ENCODE measurements around the gene EGR4. TPM values are rescaled to one million over a fixed set of nuclear protein-coding genes. Genes with fewer than 3 reads are reported as not detected.

The EGR4 gene
- total RNA-seq, 5 donors from 2014 or later (not counting 1 experiment from before 2014, with no cell fraction given), result 0.09 to 0.35 (median 0.19) TPM; not detected in 1

DNA sequence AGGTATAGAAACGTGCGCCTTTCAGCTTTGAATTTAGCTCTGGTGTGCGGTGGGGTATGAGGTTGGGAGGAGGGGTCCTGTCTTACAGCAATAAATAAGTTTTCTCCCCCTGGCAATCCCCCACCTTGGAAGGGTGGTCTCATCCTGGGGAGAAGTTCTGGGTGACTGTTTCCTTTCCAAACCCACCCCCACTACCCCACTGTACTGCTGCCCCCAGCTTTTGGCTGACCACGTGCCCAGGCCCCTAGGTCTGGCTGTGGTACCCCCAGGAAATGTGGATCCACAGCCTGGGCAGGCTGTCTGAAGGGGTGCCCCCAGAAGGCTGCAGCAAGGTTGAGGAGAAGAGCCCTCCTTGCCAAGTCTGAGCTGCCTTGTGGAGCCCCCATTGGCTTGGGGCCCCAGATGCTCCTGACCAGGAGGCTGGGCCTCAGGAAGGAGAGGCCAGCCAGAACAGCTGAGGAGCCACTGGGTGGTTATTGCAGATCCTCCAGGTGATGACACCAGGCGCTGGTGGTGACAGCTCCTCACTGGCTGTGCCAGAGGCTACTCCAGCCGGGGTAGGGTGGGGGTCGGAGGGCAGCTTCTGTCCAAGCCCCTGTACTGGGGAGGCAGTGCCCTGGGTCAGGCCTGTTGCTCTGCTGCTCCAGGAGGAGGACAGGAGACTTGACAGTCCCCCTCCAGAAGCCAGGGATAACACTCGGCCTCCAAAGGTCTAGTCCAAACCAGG, 35.0 kb downstream of the EGR4 start:
- no peaks in the 10 kb centered on the region for H3K9me3 ChIP-seq
- no peak overlapping the region for H3K4me3 Mint-ChIP-seq
- 91% methylated on average over 5 of the region's 8 CpGs for WGBS (ENCODE audit: insufficient coverage)
- ATAC-seq (replicated peaks in 1 of 4) (no peak), DNase-seq (no peak)
- ChIA-PET POLR2A (no interaction called here), CTCF (interaction anchor here in 1 of 2 donors (0.7 kb wide), 1 partner anchor 32 kb away, joined by 4 read pairs; no protein-coding TSS in a partner anchor)
- H3K9me3 Mint-ChIP-seq, result no peaks in the 10 kb centered on the region
- H3K27ac Mint-ChIP-seq, result no peak overlapping the region
- peaks cover 11 to 31% of the 10 kb centered on the region in 2 donors for H3K36me3 ChIP-seq (ENCODE audit: control insufficient read depth in 2 of 2, extremely low read depth in 1 of 2, insufficient read depth in 1 of 2, low read length in 1 of 2)
- no peak overlapping the region for H3K4me3 ChIP-seq (ENCODE audit: control insufficient read depth in 1 of 2, extremely low read depth in 1 of 2, low read length in 1 of 2)
- H3K4me1 Mint-ChIP-seq, result peaks cover 6 to 14% (median 12%) of the 10 kb centered on the region in 3 donors
- H3K36me3 Mint-ChIP-seq, result peaks cover 7% of the 10 kb centered on the region
- peaks cover 0 to 9% of the 10 kb centered on the region in 2 experiments for H3K4me1 ChIP-seq (ENCODE audit: control insufficient read depth in 1 of 2, extremely low read depth in 1 of 2, insufficient read depth in 2 of 2, low read length in 2 of 2)
- no peaks in the 10 kb centered on the region for H3K27me3 ChIP-seq (replicated peaks in 1 of 2; ENCODE audit: control insufficient read depth in 2 of 2, extremely low read depth in 1 of 2, insufficient read depth in 2 of 2, low read length in 1 of 2)
- no peak overlapping the region for H3K27ac ChIP-seq (ENCODE audit: low read length)
- no peaks in the 10 kb centered on the region for H3K27me3 Mint-ChIP-seq

DNA sequence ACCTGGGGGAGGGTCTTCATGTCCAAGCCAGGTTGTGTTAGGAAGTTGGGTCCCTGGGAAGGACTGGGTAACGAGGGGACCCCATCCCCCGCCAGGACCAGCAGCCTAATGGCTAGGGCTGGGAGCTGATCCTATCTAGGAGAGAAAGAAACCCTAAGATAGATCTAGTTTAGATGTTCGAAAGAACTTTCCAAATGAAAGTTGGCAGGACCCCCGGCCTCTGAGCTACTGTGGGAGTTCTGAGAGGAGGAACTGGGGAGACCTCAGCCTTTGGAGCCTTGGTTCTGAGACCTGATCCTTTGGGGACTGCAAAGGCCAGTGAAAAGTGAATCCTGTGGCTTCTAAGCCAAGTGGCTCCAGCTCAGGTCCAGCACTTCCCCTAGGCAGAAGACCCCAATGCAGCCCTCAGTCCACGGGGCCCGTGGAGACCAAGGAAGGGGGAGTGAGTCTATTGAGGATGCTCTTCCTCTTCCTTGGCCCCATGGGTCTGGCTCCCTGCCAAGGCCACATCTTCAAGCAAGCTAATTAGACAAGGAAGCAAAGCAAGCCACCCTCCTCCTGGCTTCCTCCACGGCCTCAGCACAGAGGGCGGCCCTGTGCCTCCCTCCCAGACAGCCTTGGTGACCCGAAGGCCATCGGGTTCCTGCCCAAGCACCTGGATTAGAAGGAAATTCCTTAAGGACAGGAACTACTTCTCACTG, 35.8 kb downstream of the EGR4 start:
- Histone ChIP-seq H3K36me3 (ENCODE audit: control insufficient read depth in 2 of 2, extremely low read depth in 1 of 2, insufficient read depth in 1 of 2, low read length in 1 of 2) (peaks cover 19 to 34% of the 10 kb centered on the region in 2 donors), H3K9me3 (no peaks in the 10 kb centered on the region), H3K27me3 (replicated peaks in 1 of 2; ENCODE audit: control insufficient read depth in 2 of 2, extremely low read depth in 1 of 2, insufficient read depth in 2 of 2, low read length in 1 of 2) (no peaks in the 10 kb centered on the region), H3K4me1 (ENCODE audit: control insufficient read depth in 1 of 2, extremely low read depth in 1 of 2, insufficient read depth in 2 of 2, low read length in 2 of 2) (peaks cover 0 to 9% of the 10 kb centered on the region in 2 experiments), H3K4me3 (ENCODE audit: control insufficient read depth in 1 of 2, extremely low read depth in 1 of 2, low read length in 1 of 2) (no peak overlapping the region), H3K27ac (ENCODE audit: low read length) (no peak overlapping the region)
- Mint-ChIP-seq H3K36me3 (peaks cover 15% of the 10 kb centered on the region), H3K9me3 (no peaks in the 10 kb centered on the region), H3K27ac (peak overlapping the region in 1 of 2 donors; percentile 82), H3K4me1 (peaks cover 6 to 14% (median 12%) of the 10 kb centered on the region in 3 donors), H3K27me3 (no peaks in the 10 kb centered on the region), H3K4me3 (no peak overlapping the region)
- WGBS (ENCODE audit: insufficient coverage), result 77% methylated on average over 7 of the region's 10 CpGs
- POLR2A ChIA-PET, result no interaction called here
- ATAC-seq (replicated peaks in 1 of 4), result peak in 3 of 4 experiments; percentile 17 to 36 (median 20)
- CTCF ChIA-PET, result interaction anchor here in 1 of 2 donors (0.7 kb wide), 1 partner anchor 33 kb away, joined by 4 read pairs; no protein-coding TSS in a partner anchor
- peak in 12 of 35 experiments; percentile 7 to 49 (median 20) for DNase-seq

DNA sequence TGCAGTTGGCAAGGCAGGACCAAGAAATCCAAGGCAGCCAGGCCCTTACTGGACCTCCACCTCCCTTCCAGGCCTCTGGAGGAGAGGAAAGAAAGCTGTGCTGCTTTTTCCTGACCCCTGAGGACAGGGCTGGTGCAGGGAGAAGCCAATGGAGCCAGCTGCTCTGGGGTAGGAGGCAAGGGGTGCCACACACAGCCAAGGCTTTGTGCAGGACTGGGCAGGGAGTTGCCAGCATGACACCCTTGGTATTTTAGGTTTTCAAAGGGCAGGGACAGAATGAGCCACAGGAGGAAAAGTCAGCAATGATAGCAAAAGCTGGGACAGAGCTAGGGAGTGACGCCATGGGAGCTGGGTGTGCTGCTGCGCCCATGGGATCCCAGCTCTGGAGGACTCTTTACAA, 36.3 kb downstream of the EGR4 start:
- DNase-seq, result no peak
- ATAC-seq (replicated peaks in 1 of 4), result no peak
- ChIA-PET POLR2A (no interaction called here), CTCF (no interaction called here)
- peaks cover 6 to 14% (median 12%) of the 10 kb centered on the region in 3 donors for H3K4me1 Mint-ChIP-seq
- peak overlapping the region; percentile 45 to 82 for H3K27ac Mint-ChIP-seq
- H3K9me3 Mint-ChIP-seq, result no peaks in the 10 kb centered on the region
- Histone ChIP-seq H3K27me3 (replicated peaks in 1 of 2; ENCODE audit: control insufficient read depth in 2 of 2, extremely low read depth in 1 of 2, insufficient read depth in 2 of 2, low read length in 1 of 2) (no peaks in the 10 kb centered on the region), H3K4me1 (ENCODE audit: control insufficient read depth in 1 of 2, extremely low read depth in 1 of 2, insufficient read depth in 2 of 2, low read length in 2 of 2) (peaks cover 0 to 9% of the 10 kb centered on the region in 2 experiments), H3K4me3 (ENCODE audit: control insufficient read depth in 1 of 2, extremely low read depth in 1 of 2, low read length in 1 of 2) (no peak overlapping the region), H3K36me3 (ENCODE audit: control insufficient read depth in 2 of 2, extremely low read depth in 1 of 2, insufficient read depth in 1 of 2, low read length in 1 of 2) (peaks cover 22 to 40% of the 10 kb centered on the region in 2 donors), H3K27ac (ENCODE audit: low read length) (no peak overlapping the region), H3K9me3 (no peaks in the 10 kb centered on the region)
- no peak overlapping the region for H3K4me3 Mint-ChIP-seq
- peaks cover 18% of the 10 kb centered on the region for H3K36me3 Mint-ChIP-seq
- WGBS (ENCODE audit: insufficient coverage), result 100% methylated on average over 2 of the region's 2 CpGs
- no peaks in the 10 kb centered on the region for H3K27me3 Mint-ChIP-seq

DNA sequence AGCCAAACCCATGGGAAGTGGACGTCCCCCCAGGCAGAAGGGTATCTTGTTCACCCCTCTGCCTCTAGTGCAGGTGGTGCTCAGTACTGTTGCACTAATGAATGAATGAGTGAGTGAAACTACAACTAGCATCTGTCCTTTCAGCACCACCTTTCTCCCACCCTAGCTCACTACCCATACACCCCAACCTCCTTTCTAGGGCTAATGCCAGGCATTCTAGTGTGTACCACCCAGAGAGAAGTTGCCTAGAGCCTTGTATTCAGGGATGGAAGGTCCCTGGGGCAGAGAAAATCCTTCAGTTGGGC, 36.8 kb downstream of the EGR4 start:
- Histone ChIP-seq H3K36me3 (ENCODE audit: control insufficient read depth in 2 of 2, extremely low read depth in 1 of 2, insufficient read depth in 1 of 2, low read length in 1 of 2) (peaks cover 22 to 43% of the 10 kb centered on the region in 2 donors), H3K9me3 (no peaks in the 10 kb centered on the region), H3K27me3 (replicated peaks in 1 of 2; ENCODE audit: control insufficient read depth in 2 of 2, extremely low read depth in 1 of 2, insufficient read depth in 2 of 2, low read length in 1 of 2) (no peaks in the 10 kb centered on the region), H3K27ac (ENCODE audit: low read length) (no peak overlapping the region), H3K4me1 (ENCODE audit: control insufficient read depth in 1 of 2, extremely low read depth in 1 of 2, insufficient read depth in 2 of 2, low read length in 2 of 2) (peaks cover 0 to 9% of the 10 kb centered on the region in 2 experiments), H3K4me3 (ENCODE audit: control insufficient read depth in 1 of 2, extremely low read depth in 1 of 2, low read length in 1 of 2) (no peak overlapping the region)
- DNase-seq (no peak), ATAC-seq (replicated peaks in 1 of 4) (no peak)
- H3K4me3 Mint-ChIP-seq, result no peak overlapping the region
- H3K4me1 Mint-ChIP-seq, result peaks cover 6 to 14% (median 12%) of the 10 kb centered on the region in 3 donors
- peak overlapping the region; percentile 45 to 82 for H3K27ac Mint-ChIP-seq
- H3K9me3 Mint-ChIP-seq, result no peaks in the 10 kb centered on the region
- WGBS (ENCODE audit: insufficient coverage), result no CpG with 5 or more reads among the region's 1 CpG
- POLR2A ChIA-PET, result no interaction called here
- H3K27me3 Mint-ChIP-seq, result no peaks in the 10 kb centered on the region
- H3K36me3 Mint-ChIP-seq, result peaks cover 19% of the 10 kb centered on the region
- CTCF ChIA-PET, result no interaction called here

GRCh38 chr2:73255907-73256617, 37.3 kb downstream of the EGR4 start:
- H3K9me3 Mint-ChIP-seq, result no peaks in the 10 kb centered on the region
- H3K4me3 Mint-ChIP-seq, result no peak overlapping the region
- H3K27me3 ChIP-seq (replicated peaks in 1 of 2; ENCODE audit: control insufficient read depth in 2 of 2, extremely low read depth in 1 of 2, insufficient read depth in 2 of 2, low read length in 1 of 2), result no peaks in the 10 kb centered on the region
- H3K27ac ChIP-seq (ENCODE audit: low read length), result no peak overlapping the region
- POLR2A ChIA-PET, result no interaction called here
- peaks cover 6 to 14% (median 12%) of the 10 kb centered on the region in 3 donors for H3K4me1 Mint-ChIP-seq
- peaks cover 19% of the 10 kb centered on the region for H3K36me3 Mint-ChIP-seq
- H3K9me3 ChIP-seq, result no peaks in the 10 kb centered on the region
- H3K36me3 ChIP-seq (ENCODE audit: control insufficient read depth in 2 of 2, extremely low read depth in 1 of 2, insufficient read depth in 1 of 2, low read length in 1 of 2), result peaks cover 22 to 48% of the 10 kb centered on the region in 2 donors
- no peak for DNase-seq
- WGBS (ENCODE audit: insufficient coverage), result 89% methylated on average over 2 of the region's 5 CpGs
- H3K27me3 Mint-ChIP-seq, result no peaks in the 10 kb centered on the region
- H3K4me3 ChIP-seq (ENCODE audit: control insufficient read depth in 1 of 2, extremely low read depth in 1 of 2, low read length in 1 of 2), result no peak overlapping the region
- CTCF ChIA-PET, result interaction anchor here in 1 of 2 donors (1.0 kb wide), 1 partner anchor 20 kb away, joined by 3 read pairs; no protein-coding TSS in a partner anchor
- peak overlapping the region; percentile 41 to 82 for H3K27ac Mint-ChIP-seq
- peaks cover 0 to 9% of the 10 kb centered on the region in 2 experiments for H3K4me1 ChIP-seq (ENCODE audit: control insufficient read depth in 1 of 2, extremely low read depth in 1 of 2, insufficient read depth in 2 of 2, low read length in 2 of 2)
- ATAC-seq (replicated peaks in 1 of 4), result no peak

DNA sequence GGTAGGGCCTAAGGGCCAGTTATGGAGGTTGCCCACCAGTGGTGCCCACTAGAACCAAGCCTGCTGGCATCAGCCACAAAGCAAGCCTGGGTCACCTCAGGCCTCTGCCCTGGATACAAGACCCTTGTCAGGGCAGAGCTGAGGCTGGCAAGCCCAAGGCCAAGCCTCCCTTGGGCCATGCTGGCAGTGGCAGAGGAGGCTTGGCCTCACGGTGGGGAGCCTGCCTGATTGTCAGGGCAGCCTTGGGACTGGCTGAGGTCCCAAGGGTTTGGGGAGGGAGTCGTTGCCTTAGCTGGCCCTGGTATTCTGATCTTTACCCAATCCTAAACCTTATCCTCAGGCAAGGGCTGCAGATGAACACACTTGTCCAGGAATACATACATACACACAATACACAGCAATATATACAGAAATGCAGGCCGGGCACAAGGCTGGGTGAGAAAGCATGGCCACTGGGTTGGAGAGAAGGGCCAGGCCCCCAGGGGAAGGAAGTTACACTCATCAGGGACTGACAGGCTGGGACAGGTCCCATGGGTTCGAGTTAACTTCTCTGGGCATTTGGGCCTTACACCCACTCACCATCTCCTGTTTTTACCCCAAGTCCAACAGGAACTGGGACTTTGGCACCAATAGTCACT, 38.2 kb downstream of the EGR4 start:
- no peak overlapping the region for H3K4me3 ChIP-seq (ENCODE audit: control insufficient read depth in 1 of 2, extremely low read depth in 1 of 2, low read length in 1 of 2)
- H3K36me3 Mint-ChIP-seq, result peaks cover 23% of the 10 kb centered on the region
- H3K9me3 ChIP-seq, result no peaks in the 10 kb centered on the region
- peaks cover 0 to 9% of the 10 kb centered on the region in 2 experiments for H3K4me1 ChIP-seq (ENCODE audit: control insufficient read depth in 1 of 2, extremely low read depth in 1 of 2, insufficient read depth in 2 of 2, low read length in 2 of 2)
- H3K4me3 Mint-ChIP-seq, result no peak overlapping the region
- H3K36me3 ChIP-seq (ENCODE audit: control insufficient read depth in 2 of 2, extremely low read depth in 1 of 2, insufficient read depth in 1 of 2, low read length in 1 of 2), result peaks cover 23 to 55% of the 10 kb centered on the region in 2 donors
- no peaks in the 10 kb centered on the region for H3K27me3 ChIP-seq (replicated peaks in 1 of 2; ENCODE audit: control insufficient read depth in 2 of 2, extremely low read depth in 1 of 2, insufficient read depth in 2 of 2, low read length in 1 of 2)
- CTCF ChIA-PET, result interaction anchor here in 1 of 2 donors (1.0 kb wide), 1 partner anchor 19 kb away, joined by 3 read pairs; no protein-coding TSS in a partner anchor
- no peaks in the 10 kb centered on the region for H3K9me3 Mint-ChIP-seq
- H3K27ac ChIP-seq (ENCODE audit: low read length), result no peak overlapping the region
- peaks cover 6 to 14% (median 12%) of the 10 kb centered on the region in 3 donors for H3K4me1 Mint-ChIP-seq
- POLR2A ChIA-PET, result no interaction called here
- no peak for DNase-seq
- H3K27me3 Mint-ChIP-seq, result no peaks in the 10 kb centered on the region
- no peak for ATAC-seq (replicated peaks in 1 of 4)
- peak overlapping the region in 1 of 2 donors; percentile 5 for H3K27ac Mint-ChIP-seq
- WGBS (ENCODE audit: insufficient coverage), result 83% methylated on average over 1 of the region's 4 CpGs
